BJ (cell line): ENCODE measurements around the gene OR51V1. TPM values are rescaled to one million over a fixed set of nuclear protein-coding genes. Genes with fewer than 3 reads are reported as not detected.

Experiments
- CTCF ChIA-PET: fragments of 350-600 bp; formaldehyde crosslinking; extraction: SDS; loops from one replicate; lab custom pipeline; 2021; ENCODE audit warnings: antibody characterized with exemption, inconsistent platforms; lab: Yijun Ruan, JAX
- POLR2A ChIA-PET: fragments of 300-600 bp; sonication (Branson Sonifier 250); formaldehyde crosslinking; extraction: SDS; loops from one replicate; lab custom pipeline; 2021; ENCODE audit warnings: antibody characterized with exemption; lab: Charles Lee
- DNase-seq: peaks from one replicate; pipeline ENCODE4 v3.0.0-alpha.2; 2011; ENCODE audit warnings: low read depth
- H3K27me3 ChIP-seq: 2 replicates; pipeline ENCODE4 v1.6.0; 2011; ENCODE audit warnings: low read length; ENCODE audit not compliant: control insufficient read depth, insufficient read depth
- H3K36me3 ChIP-seq: 2 replicates; pipeline ENCODE4 v1.5.1; 2011; ENCODE audit warnings: low read length; ENCODE audit not compliant: control insufficient read depth, insufficient read depth
- H3K4me3 ChIP-seq: 2 replicates; pipeline ENCODE4 v1.5.1; 2011; ENCODE audit warnings: low read depth, mild to moderate bottlenecking, control low read depth, low read length
- polyA plus RNA-seq: library from polyadenylated mRNA; depleted of rRNA; stranded (reverse); fragments of >200 nt; gene quantifications from 2 replicates; pipeline ENCODE4 v1.2.3, GENCODE V29; 2011
- TF ChIP-seq, protein P1 (sequence below): IDR thresholded peaks from 2 replicates; pipeline ENCODE4 v1.5.1; 2011; ENCODE audit warnings: low read depth, mild to moderate bottlenecking, control low read depth, inconsistent platforms, low read length, moderate library complexity; ENCODE audit not compliant: insufficient read depth

OR51V1 gene
- polyA plus RNA-seq, 1 experiment: not detected

DNA sequence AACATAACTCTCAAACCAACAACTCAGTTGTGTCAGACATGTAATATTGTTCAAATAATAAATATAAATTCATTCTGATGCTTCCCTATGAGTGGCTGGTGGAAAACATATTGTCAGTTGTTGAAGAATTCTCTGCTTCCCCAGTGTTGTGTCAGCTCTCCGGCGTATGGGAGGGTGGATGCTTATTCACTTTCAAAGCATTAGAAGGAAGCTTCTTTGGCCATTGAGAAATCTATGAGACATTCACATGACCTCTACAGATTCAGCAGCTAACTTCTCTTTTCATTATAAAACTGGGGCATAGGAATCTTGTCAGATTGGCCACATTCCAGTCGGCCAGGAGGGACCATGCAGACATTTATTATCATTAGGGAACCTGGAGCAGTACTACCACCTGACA is 2.9 kb downstream of the OR51V1 start:
- no peak for DNase-seq
- ChIA-PET POLR2A (no interaction called here), CTCF (interaction anchor here (1.0 to 1.5 kb wide), 3 partner anchors 12 to 184 kb away, joined by 3 to 6 read pairs (median 4); no protein-coding TSS in a partner anchor)
- Histone ChIP-seq H3K27me3 (no peaks in the 10 kb centered on the region), H3K4me3 (no peak overlapping the region), H3K36me3 (no peaks in the 10 kb centered on the region)
- TF ChIP-seq, protein P1, sequence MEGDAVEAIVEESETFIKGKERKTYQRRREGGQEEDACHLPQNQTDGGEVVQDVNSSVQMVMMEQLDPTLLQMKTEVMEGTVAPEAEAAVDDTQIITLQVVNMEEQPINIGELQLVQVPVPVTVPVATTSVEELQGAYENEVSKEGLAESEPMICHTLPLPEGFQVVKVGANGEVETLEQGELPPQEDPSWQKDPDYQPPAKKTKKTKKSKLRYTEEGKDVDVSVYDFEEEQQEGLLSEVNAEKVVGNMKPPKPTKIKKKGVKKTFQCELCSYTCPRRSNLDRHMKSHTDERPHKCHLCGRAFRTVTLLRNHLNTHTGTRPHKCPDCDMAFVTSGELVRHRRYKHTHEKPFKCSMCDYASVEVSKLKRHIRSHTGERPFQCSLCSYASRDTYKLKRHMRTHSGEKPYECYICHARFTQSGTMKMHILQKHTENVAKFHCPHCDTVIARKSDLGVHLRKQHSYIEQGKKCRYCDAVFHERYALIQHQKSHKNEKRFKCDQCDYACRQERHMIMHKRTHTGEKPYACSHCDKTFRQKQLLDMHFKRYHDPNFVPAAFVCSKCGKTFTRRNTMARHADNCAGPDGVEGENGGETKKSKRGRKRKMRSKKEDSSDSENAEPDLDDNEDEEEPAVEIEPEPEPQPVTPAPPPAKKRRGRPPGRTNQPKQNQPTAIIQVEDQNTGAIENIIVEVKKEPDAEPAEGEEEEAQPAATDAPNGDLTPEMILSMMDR: no peak

DNA sequence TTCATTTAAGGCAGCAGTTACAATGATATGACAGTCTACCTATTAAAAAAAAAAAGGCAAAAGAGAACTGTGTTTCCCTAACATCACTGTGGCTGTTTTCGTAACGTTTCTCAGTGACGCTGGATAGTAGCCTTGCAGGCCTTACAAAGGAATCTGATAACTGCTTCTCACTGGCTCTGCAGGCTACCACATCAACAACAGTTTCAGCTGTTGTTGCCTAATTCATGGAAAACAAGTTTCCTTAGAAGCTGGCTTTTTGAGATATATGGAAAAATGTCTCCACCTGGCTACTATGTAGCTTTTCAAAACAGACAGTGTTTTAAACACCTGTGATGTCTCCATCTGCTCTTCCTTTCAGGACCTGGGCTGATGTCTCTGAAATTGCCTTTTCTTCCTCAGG is 3.8 kb downstream of the OR51V1 start:
- ChIA-PET CTCF (interaction anchor here (1.0 to 1.5 kb wide), 3 partner anchors 11 to 185 kb away, joined by 3 to 6 read pairs (median 4); no protein-coding TSS in a partner anchor), POLR2A (no interaction called here)
- Histone ChIP-seq H3K4me3 (no peak overlapping the region), H3K36me3 (no peaks in the 10 kb centered on the region), H3K27me3 (no peaks in the 10 kb centered on the region)
- DNase-seq: no peak
- TF ChIP-seq, protein P1: no peak

DNA sequence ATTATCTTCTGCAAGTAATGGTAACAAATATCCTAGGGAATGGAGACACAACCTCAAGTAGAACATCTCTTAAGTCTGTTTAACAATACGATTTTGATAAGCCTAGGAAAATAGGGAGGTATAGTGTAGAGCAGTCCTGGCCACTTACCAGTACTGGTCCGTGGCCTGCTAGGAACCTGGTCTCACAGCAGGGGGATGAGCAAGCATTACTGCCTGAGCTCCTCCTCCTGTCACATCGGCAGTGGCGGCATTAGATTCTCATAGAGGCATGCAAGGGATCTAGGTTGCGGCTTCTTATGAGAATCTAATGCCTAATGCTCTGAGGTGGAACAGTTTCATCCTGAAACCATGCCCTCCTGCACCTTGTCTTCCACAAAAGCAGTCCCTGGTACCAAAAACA is 4.4 kb downstream of the OR51V1 start:
- ChIA-PET POLR2A (no interaction called here), CTCF (no interaction called here)
- TF ChIP-seq, protein P1: no peak
- Histone ChIP-seq H3K27me3 (no peaks in the 10 kb centered on the region), H3K4me3 (no peak overlapping the region), H3K36me3 (no peaks in the 10 kb centered on the region)
- no peak for DNase-seq

DNA sequence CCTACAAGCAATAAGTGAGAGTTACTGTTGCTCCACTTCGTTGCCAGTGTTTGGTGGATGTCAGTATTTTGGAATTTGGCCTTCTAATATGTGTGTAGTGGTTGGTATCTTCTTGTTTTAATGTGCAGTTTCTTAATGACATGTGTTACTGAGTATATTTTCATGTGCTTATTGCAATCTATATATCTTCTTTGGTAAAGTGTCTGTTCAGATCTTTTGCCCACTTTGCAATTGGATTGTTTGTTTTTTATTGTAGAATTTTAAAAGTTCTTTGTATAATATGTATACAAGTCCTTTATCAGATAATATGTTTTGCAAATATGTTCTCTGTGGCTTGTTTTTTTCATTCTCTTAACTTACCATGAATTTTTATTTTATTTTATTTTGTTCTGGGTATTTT is 7.7 kb downstream of the OR51V1 start:
- no peaks in the 10 kb centered on the region for H3K36me3 ChIP-seq
- TF ChIP-seq, protein P1: no peak
- no peaks in the 10 kb centered on the region for H3K27me3 ChIP-seq
- no peak overlapping the region for H3K4me3 ChIP-seq
- no peak for DNase-seq
- ChIA-PET POLR2A (no interaction called here), CTCF (interaction anchor here (0.6 kb wide), 1 partner anchor 11 kb away, joined by 3 read pairs; no protein-coding TSS in a partner anchor)

DNA sequence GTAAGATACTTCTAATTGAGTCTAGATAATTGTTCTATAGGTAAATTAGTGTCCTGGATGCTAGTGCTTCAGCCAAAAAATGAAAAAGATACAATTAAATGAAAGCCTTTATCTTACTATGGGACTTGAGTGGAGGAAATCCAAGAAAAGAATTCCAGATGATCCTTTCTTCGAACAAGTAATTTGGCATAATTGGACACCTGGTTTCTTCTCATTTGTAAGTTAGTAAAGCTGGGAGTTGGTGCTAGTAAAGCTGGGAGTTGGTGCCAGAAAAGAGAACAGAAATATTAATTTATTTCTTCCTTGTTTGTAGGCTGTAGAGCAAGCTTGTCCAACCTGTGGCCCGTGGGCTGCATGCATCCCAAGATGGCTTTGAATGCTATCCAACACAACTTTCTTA is 12.3 kb downstream of the OR51V1 start:
- POLR2A ChIA-PET: no interaction called here
- no peak for DNase-seq
- Histone ChIP-seq H3K36me3 (no peaks in the 10 kb centered on the region), H3K27me3 (no peaks in the 10 kb centered on the region), H3K4me3 (no peak overlapping the region)
- TF ChIP-seq, protein P1: no peak
- CTCF ChIA-PET: interaction anchor here (0.7 kb wide), 1 partner anchor 37 kb away, joined by 6 read pairs; no protein-coding TSS in a partner anchor
